ENCODE measurements around the gene AFMID. TPM values are rescaled to one million over a fixed set of nuclear protein-coding genes. Genes with fewer than 3 reads are reported as not detected.

Gene AFMID
- total RNA-seq, 6 experiments from 2014 or later, result 23.0 to 32.9 (median 26.2) TPM

- Mint-ChIP-seq H3K27me3 (ENCODE audit: insufficient read depth) (peaks cover 18% of the 10 kb centered on the region), H3K36me3 (ENCODE audit: low read depth) (no peaks in the 10 kb centered on the region), H3K4me3 (no peak overlapping the region), H3K9me3 (no peaks in the 10 kb centered on the region), H3K27ac (no peak overlapping the region), H3K4me1 (ENCODE audit: low read depth) (peaks cover 9% of the 10 kb centered on the region)
- no peak for DNase-seq
- TF ChIP-seq CTCF (IDR thresholded peaks at IDR 0.05), result no peak
These were observed 42.2 kb upstream of the AFMID start for GRCh38 chr17:78144736-78145641.

- peaks cover 9% of the 10 kb centered on the region for H3K4me1 Mint-ChIP-seq (ENCODE audit: low read depth)
- no peaks in the 10 kb centered on the region for H3K9me3 Mint-ChIP-seq
- H3K36me3 Mint-ChIP-seq (ENCODE audit: low read depth), result no peaks in the 10 kb centered on the region
- DNase-seq, result no peak
- TF ChIP-seq CTCF (IDR thresholded peaks at IDR 0.05), result no peak
- H3K27ac Mint-ChIP-seq, result no peak overlapping the region
- H3K4me3 Mint-ChIP-seq, result no peak overlapping the region
- peaks cover 25% of the 10 kb centered on the region for H3K27me3 Mint-ChIP-seq (ENCODE audit: insufficient read depth)
These were observed 40.7 kb upstream of the AFMID start for GRCh38 chr17:78146471-78146869.

- Mint-ChIP-seq H3K9me3 (no peaks in the 10 kb centered on the region), H3K36me3 (ENCODE audit: low read depth) (no peaks in the 10 kb centered on the region), H3K27ac (no peak overlapping the region), H3K4me1 (ENCODE audit: low read depth) (peaks cover 9% of the 10 kb centered on the region), H3K27me3 (ENCODE audit: insufficient read depth) (peaks cover 25% of the 10 kb centered on the region), H3K4me3 (no peak overlapping the region)
- no peak for TF ChIP-seq CTCF (IDR thresholded peaks at IDR 0.05)
- DNase-seq, result no peak
These were observed 40.3 kb upstream of the AFMID start for GRCh38 chr17:78146881-78147280.

- H3K27ac Mint-ChIP-seq, result no peak overlapping the region
These were observed 39.7 kb upstream of the AFMID start for GRCh38 chr17:78147315-78147998.

More at GRCh38 chr17:78147315-78147998, 39.7 kb upstream of the AFMID start:
- Mint-ChIP-seq H3K9me3 (no peaks in the 10 kb centered on the region), H3K4me1 (ENCODE audit: low read depth) (peaks cover 9% of the 10 kb centered on the region), H3K4me3 (no peak overlapping the region), H3K27me3 (ENCODE audit: insufficient read depth) (peaks cover 24% of the 10 kb centered on the region), H3K36me3 (ENCODE audit: low read depth) (no peaks in the 10 kb centered on the region)
- TF ChIP-seq CTCF (IDR thresholded peaks at IDR 0.05), result no peak
- DNase-seq, result no peak
